GM21528 (cell line): Measurements from ENCODE around the gene LRRC8A.

Source experiments
- ATAC-seq: cut with Tn5 transposase; IDR thresholded peaks from one replicate; pipeline ENCODE4 v1.9.1; 2021; ENCODE audit warnings: mild to moderate bottlenecking, moderate library complexity; ENCODE audit not compliant: unreplicated experiment, low FRiP score

Gene LRRC8A

DNA sequence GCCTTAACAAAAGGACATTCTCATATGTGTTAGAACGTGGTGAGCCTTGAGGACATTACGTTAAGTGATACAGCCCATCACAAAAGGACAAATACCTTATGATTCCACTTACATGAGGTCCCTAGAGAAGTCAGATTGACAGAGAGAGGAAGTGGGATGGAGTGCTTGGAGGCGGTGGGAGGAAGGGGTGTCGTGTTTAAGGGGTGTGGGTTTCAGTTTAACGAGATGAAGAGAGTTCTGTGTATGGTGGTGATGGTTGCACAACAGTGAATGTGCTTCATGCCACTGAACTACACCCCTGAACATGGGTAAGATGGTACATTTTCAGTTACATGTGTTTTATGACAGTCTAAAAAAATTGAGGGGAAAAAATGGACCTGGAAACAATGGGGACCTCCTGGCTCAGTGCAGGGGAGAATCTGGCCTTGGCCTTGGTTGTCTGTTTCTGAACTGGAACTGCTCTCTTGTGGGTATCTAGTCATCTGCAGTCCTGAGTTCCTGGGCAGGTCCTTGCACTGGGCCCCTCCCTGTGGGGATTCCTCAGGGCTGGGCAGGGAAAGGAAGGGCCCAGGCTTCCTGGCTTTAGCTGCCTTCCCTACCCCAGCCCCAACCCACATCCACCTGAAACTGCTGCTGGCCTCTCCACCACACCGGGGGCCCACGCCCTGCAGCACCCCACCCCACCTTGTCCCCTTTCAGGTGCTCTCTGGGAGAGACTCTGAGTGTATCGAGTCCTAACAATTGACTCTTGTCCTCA is 17.8 kb downstream of the LRRC8A start:
- no peak for ATAC-seq

DNA sequence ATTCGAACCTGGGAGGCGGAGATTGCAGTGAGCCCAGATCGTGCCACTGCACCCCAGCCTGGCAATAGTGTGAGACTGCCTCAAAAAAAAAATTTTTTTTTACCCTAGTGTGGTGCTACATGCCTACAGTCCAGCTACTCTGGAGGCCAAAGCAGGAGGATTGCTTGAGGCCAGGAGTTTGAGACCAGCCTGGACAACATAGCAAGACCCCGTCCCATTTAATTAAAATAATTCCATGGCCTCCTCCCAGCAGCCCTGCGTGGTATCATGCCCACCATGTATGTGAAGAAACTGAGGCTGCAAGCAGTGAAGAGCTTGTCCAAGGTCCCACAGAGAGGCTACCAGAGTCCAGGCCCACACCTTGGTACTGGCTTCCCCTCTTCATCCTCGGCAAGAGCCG is 19.4 kb downstream of the LRRC8A start:
- no peak for ATAC-seq

DNA sequence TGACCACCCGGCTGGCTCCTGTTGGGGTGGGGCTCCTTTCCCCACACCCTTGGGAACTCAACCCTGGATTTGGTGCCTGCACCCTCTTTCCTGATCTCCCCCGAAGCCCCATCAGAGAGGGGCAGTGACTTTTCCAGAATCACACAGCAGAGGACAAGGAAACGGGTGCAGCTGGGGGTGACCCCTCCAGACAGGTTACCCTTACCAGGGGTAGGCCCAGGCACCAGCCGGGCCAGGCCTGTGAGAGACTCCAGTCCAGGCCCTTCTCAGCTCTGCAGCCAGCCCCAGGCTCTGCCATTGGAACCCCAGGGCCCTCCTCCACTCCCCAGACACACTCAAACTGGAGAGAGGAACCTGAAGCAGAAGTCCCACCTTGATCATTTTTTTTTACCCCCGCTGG is 19.9 kb downstream of the LRRC8A start:
- ATAC-seq, result peak; percentile 5

DNA sequence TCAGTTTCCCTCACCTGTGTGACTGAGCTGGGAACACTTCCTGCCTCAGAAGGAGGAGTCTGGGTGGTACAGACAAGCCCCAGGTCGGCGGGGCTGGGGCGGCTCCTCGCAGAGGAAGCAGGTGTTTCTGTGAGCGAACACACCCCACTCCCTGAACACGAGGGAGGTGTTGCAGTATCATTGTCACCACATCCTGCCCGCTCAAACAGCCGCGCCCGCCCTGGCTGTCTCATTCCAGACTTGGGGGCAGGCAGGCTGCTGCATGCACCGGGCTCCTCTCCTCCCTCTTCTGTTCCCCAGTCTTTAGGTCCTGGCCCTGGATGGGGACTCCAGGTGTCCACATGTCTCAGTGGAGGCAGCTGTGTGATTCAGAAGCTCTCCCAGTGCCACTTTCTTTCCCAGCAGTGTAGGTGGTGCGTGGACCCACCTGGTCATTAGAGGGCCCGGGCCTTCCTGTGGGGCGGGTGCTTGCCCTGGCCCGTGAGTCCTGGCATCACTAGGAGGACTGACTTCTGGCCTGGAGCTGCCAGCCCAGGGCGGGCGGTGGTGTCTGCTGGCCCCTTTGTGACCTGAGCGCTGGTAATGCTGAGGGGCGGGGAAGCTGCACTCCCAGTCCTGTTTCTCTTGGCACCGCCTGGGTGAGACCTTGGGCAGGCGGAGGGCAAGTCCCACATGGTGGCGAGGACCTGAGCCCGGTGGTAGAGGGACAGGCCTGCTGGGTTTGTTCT is 20.6 kb downstream of the LRRC8A start:
- ATAC-seq, result peak; percentile 72

DNA sequence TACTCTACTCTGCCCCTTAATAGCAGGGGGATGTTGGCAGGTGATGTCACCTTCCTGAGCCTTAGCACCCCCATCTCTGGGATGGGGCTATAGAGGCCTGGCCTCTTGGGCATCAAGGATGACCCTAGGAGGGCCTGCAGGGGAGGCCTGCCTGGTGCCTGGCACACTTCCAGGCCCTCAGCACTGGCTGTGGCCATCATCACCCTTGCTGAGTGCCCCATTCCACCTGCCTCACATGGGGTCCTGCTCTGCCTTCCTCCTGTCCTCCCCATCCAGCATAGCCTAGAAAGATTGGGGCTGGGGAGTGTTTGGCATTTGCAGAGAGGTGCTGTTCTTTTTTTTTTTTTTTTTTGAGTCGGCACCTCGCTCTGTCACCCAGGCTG is 21.1 kb downstream of the LRRC8A start:
- no peak for ATAC-seq

DNA sequence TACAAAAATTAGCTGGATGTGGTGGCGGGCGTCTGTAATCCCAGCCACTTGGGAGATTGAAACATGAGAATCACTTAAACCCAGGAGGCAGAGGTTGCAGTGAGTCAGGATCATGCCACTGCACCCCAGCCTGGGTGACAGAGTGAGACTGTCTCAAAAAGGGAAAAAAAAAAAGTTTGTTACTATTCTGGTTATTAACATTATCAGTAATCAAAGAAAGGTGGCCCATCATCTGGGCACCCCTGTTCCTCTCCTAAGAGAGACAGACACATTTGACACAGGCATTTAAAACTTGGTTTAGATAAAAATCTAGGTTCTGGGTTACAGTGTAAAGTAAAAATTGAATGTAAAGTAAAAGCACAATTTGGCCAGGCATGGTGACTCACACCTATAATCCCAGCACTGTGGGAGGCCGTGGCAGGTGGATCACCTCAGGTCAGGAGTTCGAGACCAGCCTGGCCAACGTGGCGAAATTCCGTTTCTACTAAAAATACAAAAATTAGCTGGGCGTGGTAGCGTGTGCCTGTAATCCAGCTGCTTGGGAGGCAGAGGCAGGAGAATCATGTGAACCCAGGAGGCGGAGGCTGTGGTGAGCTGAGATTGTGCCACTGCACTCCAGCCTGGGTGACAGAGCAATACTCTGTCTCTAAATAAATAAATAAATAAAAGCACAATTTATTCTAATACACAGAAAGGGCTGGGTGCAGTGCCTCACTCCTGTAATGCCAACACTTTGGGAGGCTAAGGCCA is 22.1 kb downstream of the LRRC8A start:
- ATAC-seq, result no peak

DNA sequence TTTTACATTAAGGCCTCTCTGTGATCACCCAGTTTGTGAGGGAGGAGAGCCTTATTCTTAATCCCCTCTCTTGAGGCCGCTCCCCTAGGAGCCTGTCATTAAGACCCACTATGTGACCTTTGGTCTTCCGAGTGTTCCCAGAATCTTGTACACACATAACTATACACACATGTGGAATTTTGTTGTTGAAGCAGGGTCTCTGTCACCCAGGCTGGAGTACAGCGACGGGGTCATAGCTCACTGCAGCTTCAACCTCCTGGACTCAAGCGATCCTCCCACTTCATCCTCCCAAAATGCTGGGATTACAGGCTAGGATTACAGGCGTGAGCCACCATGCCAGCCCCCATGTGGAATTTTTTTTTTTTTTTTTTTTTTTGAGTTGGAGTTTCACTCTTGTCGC is 24.0 kb downstream of the LRRC8A start:
- ATAC-seq, result no peak

DNA sequence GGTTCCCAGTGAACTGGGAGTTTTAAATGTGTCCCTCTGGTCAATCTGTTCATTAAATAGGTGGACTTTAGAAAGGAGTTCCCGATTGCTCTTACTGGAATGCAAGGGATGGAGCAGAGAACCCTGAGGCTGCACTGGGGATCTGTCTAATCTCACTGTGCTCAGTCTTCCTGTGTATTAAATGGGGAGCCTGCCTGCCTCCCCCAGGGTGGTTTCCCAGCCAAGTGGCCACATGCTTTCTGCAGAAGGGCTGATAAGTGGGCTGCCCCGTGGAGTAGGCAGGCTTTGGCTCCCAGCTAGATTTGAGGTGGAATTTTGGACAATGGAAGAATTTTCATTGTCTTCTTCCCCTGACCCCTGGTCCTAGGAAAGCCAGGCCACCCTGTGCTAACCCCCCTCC is 24.8 kb downstream of the LRRC8A start:
- ATAC-seq, result no peak

DNA sequence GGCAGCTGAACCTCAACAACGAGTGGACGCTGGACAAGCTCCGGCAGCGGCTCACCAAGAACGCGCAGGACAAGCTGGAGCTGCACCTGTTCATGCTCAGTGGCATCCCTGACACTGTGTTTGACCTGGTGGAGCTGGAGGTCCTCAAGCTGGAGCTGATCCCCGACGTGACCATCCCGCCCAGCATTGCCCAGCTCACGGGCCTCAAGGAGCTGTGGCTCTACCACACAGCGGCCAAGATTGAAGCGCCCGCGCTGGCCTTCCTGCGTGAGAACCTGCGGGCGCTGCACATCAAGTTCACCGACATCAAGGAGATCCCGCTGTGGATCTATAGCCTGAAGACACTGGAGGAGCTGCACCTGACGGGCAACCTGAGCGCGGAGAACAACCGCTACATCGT is 26.4 kb downstream of the LRRC8A start:
- ATAC-seq, result no peak

DNA sequence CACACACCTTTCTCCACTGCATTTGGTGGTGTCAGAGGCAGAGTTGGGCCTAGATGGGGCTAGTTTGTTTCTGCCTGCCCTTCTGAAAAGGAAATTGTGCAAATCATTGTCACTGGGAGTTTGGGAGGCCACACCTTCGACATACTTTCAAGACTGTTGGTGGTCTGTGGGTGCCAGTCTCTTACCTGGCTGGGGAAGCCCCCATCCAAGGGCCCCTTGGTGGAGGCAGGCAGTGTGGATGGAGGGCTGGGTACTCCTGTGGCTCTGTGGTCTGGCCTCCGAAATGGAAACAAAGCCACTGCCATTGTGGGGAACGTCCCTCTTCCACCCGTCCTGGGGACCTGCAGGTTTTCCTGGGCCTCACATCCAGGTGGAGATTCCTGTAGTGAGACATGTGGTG is 27.9 kb downstream of the LRRC8A start:
- ATAC-seq, result no peak

DNA sequence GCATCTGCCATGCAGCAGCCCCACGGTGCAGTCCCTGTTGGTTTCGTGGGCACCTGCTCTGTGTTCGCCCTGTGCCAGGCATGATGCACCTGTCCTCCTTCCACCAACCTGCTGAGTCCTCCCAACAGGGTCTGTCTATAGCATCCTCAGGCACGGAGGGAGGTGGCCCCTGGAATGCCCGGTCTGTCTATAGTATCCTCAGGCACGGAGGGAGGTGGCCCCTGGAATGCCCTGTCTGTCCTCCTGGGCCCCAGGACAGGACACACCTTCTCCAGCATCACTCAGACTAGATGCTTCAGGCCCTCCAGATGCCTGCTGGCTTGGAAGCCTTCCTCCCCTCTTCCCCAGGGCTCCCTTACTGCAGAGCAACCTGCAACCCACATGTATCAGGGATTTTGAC is 29.0 kb downstream of the LRRC8A start:
- ATAC-seq, result no peak

DNA sequence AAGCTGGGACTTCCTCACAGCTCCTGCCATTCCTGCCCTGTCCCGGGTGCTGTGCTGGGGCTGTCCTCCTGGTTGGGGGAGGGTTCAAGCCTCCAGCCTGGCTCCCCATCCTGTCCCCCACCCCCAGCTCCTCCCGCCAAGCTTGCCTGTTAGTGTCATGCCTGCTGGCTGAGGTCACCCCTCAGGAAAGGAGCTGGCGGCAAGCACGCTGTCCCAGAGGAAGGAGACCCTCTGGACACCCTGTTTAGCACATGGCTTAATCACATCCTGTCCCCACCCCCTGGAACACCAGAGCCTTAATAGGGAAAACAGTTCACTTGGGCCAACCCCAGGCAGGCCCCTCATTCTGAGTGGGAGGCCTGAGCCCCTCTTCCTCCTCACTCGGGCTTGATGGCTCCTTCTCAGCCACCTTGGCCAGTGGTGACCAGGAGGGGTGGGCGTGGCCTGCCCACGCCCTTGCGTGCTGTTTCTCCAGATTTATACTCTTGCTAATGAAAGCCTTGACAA is 29.6 kb downstream of the LRRC8A start:
- no peak for ATAC-seq

DNA sequence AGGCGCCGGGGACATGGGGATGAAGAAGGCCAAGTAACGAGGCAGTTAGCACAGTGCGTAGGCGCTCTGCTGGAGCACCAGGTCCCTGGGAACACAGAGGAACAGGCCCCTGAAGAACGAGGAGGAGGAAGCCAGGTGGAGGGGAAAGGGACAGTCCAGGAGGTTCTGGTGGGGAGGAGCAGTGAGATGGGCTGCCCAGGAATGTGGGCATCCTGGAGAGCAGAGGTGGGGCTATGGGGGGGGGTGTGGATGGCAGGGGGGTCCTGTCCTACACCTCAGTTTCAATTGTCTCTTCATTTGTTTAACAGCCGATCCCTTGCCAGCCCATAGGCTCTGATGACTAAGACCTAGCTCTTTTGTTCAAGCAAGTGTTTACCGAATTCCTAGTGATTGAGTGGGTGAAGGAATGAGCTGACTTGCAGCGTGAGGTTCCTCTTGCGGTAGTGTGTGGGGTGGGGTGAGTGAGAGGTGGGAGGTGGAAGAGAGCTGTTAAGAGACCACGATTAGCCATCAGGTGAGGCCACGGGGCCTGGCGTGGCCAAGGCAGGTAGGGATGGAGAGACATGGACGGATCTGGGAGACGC is 30.4 kb downstream of the LRRC8A start:
- ATAC-seq, result no peak

DNA sequence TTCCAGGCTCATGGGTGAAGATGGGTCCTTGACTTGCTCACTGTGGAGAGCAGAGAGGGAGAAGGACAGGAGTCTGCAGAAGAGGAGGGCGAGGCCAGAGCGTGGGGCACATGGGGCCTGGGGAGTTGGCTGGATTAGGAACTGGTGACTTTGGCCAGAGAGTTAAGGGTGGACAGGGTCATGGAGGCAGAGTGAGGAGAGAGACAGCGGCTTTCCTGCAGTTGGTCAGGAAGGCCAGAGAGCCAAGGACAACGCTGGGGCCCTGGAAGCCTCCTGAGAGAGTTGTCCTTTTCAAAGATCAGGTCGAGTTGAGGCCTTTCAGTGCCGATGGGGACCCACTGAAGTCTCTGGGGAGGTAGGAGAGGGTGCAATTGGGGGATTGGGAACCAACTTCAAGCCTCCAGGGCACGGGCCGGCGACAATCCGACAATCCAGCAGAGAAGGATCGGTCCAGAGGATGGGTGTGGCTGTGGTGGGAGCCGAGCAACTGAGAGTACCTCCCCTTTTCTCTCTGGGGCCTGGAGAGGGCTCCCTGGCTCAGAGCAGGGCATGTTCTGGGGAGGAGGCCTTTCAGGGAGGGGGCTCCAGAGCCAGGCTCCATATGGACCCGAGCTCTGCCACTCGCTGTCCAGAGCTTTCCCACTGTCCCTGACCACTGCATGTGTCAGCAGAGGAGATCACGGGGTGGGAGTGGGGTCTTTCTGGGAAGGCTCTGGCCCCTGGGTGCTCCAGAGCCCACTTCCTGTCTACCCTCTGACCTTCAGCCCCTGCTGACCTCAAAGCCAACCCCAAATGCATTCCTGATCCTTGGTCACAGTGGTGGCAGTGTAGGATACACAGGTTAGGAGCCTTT is 31.3 kb downstream of the LRRC8A start:
- ATAC-seq, result no peak

DNA sequence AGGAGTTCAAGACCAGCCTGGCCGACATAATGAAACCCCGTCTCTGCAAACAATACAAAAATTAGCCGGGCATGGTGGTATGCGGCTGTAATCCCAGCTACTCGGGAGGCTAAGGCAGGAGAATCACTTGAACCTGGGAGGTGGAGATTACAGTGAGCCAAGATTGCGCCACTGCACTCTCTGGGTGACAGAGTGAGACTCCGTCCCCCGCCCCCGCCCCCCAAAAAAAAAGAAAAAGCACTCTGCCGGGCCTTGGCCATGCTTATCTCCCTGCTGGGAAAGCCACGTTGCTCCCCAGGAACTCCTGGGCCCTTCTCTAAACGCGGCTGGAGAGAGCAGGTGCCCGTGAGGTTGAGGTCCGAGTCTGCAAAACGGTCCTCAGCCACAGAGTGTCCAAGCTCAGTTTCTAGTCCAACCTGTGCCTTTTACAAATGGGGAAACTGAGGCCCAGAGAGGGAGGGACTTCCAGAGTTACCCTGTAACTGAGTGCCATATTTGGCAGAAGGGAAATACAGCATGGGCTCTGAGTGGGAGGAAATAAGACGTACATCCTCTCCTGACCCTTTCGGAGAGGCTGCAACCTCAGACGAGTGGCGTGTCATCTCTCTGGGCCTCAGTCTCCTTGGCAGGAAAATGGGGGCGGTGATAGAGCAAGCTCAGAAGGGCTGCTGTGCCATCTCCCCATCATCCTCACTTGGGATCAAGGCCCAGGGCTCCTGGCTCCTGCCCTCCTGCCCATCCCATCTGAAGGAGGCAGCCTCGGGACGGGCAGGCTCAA is 32.3 kb downstream of the LRRC8A start:
- no peak for ATAC-seq

DNA sequence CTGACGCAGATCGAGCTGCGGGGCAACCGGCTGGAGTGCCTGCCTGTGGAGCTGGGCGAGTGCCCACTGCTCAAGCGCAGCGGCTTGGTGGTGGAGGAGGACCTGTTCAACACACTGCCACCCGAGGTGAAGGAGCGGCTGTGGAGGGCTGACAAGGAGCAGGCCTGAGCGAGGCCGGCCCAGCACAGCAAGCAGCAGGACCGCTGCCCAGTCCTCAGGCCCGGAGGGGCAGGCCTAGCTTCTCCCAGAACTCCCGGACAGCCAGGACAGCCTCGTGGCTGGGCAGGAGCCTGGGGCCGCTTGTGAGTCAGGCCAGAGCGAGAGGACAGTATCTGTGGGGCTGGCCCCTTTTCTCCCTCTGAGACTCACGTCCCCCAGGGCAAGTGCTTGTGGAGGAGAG is 34.3 kb downstream of the LRRC8A start:
- ATAC-seq, result no peak

DNA sequence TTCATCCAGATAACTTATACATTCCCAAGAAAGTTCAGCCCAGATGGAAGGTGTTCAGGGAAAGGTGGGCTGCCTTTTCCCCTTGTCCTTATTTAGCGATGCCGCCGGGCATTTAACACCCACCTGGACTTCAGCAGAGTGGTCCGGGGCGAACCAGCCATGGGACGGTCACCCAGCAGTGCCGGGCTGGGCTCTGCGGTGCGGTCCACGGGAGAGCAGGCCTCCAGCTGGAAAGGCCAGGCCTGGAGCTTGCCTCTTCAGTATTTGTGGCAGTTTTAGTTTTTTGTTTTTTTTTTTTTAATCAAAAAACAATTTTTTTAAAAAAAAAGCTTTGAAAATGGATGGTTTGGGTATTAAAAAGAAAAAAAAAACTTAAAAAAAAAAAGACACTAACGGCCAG is 34.8 kb downstream of the LRRC8A start:
- ATAC-seq, result no peak

DNA sequence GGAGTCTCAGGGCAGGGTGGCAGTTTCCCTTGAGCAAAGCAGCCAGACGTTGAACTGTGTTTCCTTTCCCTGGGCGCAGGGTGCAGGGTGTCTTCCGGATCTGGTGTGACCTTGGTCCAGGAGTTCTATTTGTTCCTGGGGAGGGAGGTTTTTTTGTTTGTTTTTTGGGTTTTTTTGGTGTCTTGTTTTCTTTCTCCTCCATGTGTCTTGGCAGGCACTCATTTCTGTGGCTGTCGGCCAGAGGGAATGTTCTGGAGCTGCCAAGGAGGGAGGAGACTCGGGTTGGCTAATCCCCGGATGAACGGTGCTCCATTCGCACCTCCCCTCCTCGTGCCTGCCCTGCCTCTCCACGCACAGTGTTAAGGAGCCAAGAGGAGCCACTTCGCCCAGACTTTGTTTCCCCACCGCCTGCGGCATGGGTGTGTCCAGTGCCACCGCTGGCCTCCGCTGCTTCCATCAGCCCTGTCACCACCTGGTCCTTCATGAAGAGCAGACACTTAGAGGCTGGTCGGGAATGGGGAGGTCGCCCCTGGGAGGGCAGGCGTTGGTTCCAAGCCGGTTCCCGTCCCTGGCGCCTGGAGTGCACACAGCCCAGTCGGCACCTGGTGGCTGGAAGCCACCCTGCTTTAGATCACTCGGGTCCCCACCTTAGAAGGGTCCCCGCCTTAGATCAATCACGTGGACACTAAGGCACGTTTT is 35.4 kb downstream of the LRRC8A start:
- no peak for ATAC-seq

DNA sequence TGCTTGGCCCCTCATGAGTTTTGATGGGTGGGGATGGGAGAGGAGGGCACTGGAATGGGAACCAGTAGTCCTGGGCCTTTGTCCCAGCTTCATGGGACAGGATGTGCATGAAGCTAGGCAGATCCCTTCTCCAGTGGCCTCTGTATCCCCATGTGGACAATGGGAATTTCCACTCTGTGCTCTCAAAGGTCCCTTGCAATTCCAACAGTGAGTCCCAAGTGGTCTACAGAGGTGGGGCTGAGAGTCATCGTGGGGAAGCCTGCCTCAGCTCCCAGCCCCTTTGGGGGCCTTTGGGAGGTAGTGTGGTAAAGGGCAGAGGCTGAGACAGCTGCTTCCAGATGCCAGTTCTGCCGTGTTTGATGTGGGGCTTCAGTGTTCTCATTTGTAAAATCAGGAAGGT is 37.0 kb downstream of the LRRC8A start:
- ATAC-seq, result no peak
